IPS-20b (cell line): ENCODE measurements around the gene SMIM38.

Source experiments
- H3K27ac ChIP-seq: one replicate; pipeline ENCODE4 v1.5.1; 2013; ENCODE audit warnings: low read length
- H3K27me3 ChIP-seq: 2 replicates; pipeline ENCODE4 v1.6.1; 2013; ENCODE audit warnings: mild to moderate bottlenecking, low read length, inconsistent platforms; ENCODE audit not compliant: insufficient read depth
- H3K36me3 ChIP-seq: 2 replicates; pipeline ENCODE4 v1.6.1; 2013; ENCODE audit warnings: low read depth, mild to moderate bottlenecking, inconsistent platforms, low read length, moderate library complexity; ENCODE audit not compliant: insufficient read depth
- H3K4me1 ChIP-seq: 2 replicates; pipeline ENCODE4 v1.6.1; 2013; ENCODE audit warnings: mild to moderate bottlenecking, control low read depth, inconsistent platforms, low read length, moderate library complexity; ENCODE audit not compliant: insufficient read depth
- H3K4me3 ChIP-seq: 2 replicates; pipeline ENCODE4 v1.5.1; 2013; ENCODE audit warnings: mild to moderate bottlenecking, low read length, inconsistent platforms
- H3K9ac ChIP-seq: 2 replicates; pipeline ENCODE4 v1.6.1; 2013; ENCODE audit warnings: low read depth, mild to moderate bottlenecking, inconsistent platforms, low read length, moderate library complexity
- H3K9me3 ChIP-seq: 2 replicates; pipeline ENCODE4 v1.6.1; 2013; ENCODE audit warnings: mild to moderate bottlenecking, low read depth, low read length, inconsistent platforms; ENCODE audit not compliant: insufficient read depth

Gene SMIM38

GRCh38 chr11:69156235-69156639, 502 bp downstream of the SMIM38 start:
- H3K9me3 ChIP-seq: no peaks in the 10 kb centered on the region
- no peaks in the 10 kb centered on the region for H3K36me3 ChIP-seq
- no peak overlapping the region for H3K27ac ChIP-seq
- no peak overlapping the region for H3K9ac ChIP-seq
- no peak overlapping the region for H3K4me3 ChIP-seq
- H3K4me1 ChIP-seq: peaks cover 9% of the 10 kb centered on the region; the same call in 1 of the 2 replicates
- peaks cover 4% of the 10 kb centered on the region for H3K27me3 ChIP-seq

DNA sequence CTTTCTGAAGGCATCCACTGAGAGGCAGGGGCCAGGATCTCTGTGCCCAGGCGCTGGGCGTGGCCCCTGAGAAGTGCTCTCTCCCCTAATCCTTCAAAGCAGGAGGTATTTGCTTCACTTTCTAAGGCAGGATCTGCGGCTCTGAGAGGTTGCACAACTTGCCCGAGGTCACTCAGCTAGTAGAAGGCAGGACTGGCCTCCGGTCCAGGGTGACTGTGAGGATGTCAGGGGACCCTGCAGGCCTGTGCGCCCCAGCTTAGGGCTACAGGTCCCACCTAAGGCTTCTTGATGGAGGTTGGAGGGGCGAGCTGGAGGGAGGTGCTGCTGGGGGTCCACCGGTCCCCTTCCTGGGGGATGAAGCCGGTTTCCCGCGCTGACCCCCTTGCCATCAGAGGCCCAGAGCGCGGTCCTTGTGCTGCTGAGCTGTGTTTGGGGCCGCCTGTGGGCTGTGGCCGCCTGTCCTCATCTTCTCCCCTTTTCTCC, 979 bp downstream of the SMIM38 start:
- Histone ChIP-seq H3K27me3 (peaks cover 4% of the 10 kb centered on the region), H3K4me1 (peaks cover 9% of the 10 kb centered on the region; the same call in 1 of the 2 replicates), H3K27ac (no peak overlapping the region), H3K4me3 (no peak overlapping the region), H3K9me3 (no peaks in the 10 kb centered on the region), H3K9ac (no peak overlapping the region), H3K36me3 (no peaks in the 10 kb centered on the region)

DNA sequence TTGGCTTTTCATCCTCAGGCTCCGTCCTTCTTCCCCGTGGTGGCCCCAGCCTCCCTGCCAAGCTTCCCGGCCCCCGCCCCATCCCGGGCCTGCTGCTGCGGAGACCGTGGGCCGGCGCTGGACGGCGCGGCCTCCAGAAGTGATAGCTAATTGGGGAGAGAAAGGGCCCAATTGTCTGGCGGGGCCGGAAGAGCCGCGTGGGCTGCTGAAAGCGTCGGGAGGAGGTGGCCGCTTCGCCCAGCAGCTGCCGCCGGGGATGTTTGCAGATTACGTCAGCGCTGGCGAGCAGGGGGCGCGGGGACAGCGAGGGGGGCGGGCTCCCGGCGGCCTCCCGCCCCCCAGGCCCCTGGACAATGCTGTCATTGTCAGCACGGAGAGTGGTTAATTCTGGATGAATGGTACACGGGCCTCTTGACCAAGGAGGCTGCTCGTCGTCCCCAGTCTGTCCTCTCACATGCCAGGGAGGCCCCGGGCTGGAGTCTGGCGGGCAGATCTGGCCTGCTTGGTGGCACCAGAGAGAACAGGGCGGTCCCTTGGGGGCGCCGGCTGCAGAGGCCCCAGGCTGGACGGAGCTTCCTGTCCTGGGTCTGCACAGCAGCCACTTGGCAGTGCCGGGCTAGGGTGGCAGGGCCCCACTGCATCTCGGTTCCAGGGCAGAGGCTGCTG, 1.6 kb downstream of the SMIM38 start:
- Histone ChIP-seq H3K36me3 (no peaks in the 10 kb centered on the region), H3K27me3 (peaks cover 2% of the 10 kb centered on the region), H3K9me3 (no peaks in the 10 kb centered on the region), H3K9ac (no peak overlapping the region), H3K27ac (no peak overlapping the region), H3K4me3 (no peak overlapping the region), H3K4me1 (peaks cover 5% of the 10 kb centered on the region; the same call in 1 of the 2 replicates)

DNA sequence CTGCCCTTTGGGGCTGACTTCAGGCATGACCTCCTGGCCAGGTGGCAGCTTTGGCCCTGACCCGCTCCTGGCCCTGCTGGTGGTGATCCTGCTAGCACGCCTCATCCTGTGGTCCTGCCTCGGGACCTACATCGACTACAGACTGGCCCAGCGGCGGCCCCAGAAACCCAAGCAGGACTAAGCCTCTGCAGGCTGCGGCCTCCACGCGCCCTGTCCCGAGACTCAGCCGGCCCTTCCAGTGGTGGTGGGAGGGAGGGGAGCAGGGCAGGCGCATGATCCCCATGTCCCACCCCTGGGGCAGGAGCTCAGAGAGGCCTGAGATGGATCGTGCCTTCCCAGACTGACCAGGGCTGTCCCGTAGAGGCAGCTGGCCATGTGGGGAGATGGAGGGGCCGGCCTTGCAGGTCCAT, 2.1 kb downstream of the SMIM38 start:
- H3K36me3 ChIP-seq: no peaks in the 10 kb centered on the region
- H3K4me3 ChIP-seq: no peak overlapping the region
- H3K27me3 ChIP-seq: no peaks in the 10 kb centered on the region; the same call in 1 of the 2 replicates

GRCh38 chr11:69158301-69159149, 2.8 kb downstream of the SMIM38 start:
- no peak overlapping the region for H3K4me3 ChIP-seq
- H3K36me3 ChIP-seq: no peaks in the 10 kb centered on the region
- no peaks in the 10 kb centered on the region; the same call in 1 of the 2 replicates for H3K27me3 ChIP-seq
- no peaks in the 10 kb centered on the region for H3K4me1 ChIP-seq
- H3K27ac ChIP-seq: no peak overlapping the region
- H3K9me3 ChIP-seq: no peaks in the 10 kb centered on the region
- no peak overlapping the region for H3K9ac ChIP-seq

More for the DNA sequence above, 2.1 kb downstream of the SMIM38 start:
- no peak overlapping the region for H3K27ac ChIP-seq
- H3K9me3 ChIP-seq: no peaks in the 10 kb centered on the region
- no peak overlapping the region for H3K9ac ChIP-seq
- H3K4me1 ChIP-seq: peaks cover 4% of the 10 kb centered on the region; the same call in 1 of the 2 replicates

GRCh38 chr11:69159150-69159852, 3.6 kb downstream of the SMIM38 start:
- Histone ChIP-seq H3K36me3 (no peaks in the 10 kb centered on the region), H3K4me3 (no peak overlapping the region), H3K9me3 (peaks cover 5% of the 10 kb centered on the region; the same call in 1 of the 2 replicates), H3K27ac (no peak overlapping the region), H3K9ac (no peak overlapping the region), H3K27me3 (no peaks in the 10 kb centered on the region; the same call in 1 of the 2 replicates), H3K4me1 (no peaks in the 10 kb centered on the region)

GRCh38 chr11:69160296-69161116, 4.8 kb downstream of the SMIM38 start:
- H3K36me3 ChIP-seq: no peaks in the 10 kb centered on the region

GRCh38 chr11:69161117-69161407, 5.3 kb downstream of the SMIM38 start:
- H3K4me3 ChIP-seq: no peak overlapping the region
- no peaks in the 10 kb centered on the region for H3K4me1 ChIP-seq
- no peak overlapping the region for H3K9ac ChIP-seq
- H3K9me3 ChIP-seq: peaks cover 5% of the 10 kb centered on the region; the same call in 1 of the 2 replicates
- no peaks in the 10 kb centered on the region for H3K36me3 ChIP-seq
- no peak overlapping the region for H3K27ac ChIP-seq
- H3K27me3 ChIP-seq: no peaks in the 10 kb centered on the region; the same call in 1 of the 2 replicates

More at GRCh38 chr11:69160296-69161116, 4.8 kb downstream of the SMIM38 start:
- H3K4me1 ChIP-seq: no peaks in the 10 kb centered on the region
- no peaks in the 10 kb centered on the region; the same call in 1 of the 2 replicates for H3K27me3 ChIP-seq
- H3K9me3 ChIP-seq: peaks cover 5% of the 10 kb centered on the region; the same call in 1 of the 2 replicates
- H3K9ac ChIP-seq: no peak overlapping the region
- H3K27ac ChIP-seq: no peak overlapping the region
- H3K4me3 ChIP-seq: no peak overlapping the region

GRCh38 chr11:69162505-69162904, 6.8 kb downstream of the SMIM38 start:
- Histone ChIP-seq H3K9ac (no peak overlapping the region), H3K36me3 (no peaks in the 10 kb centered on the region), H3K4me3 (no peak overlapping the region), H3K9me3 (peaks cover 5% of the 10 kb centered on the region; the same call in 1 of the 2 replicates), H3K4me1 (peaks cover 2% of the 10 kb centered on the region; the same call in 1 of the 2 replicates), H3K27me3 (no peaks in the 10 kb centered on the region; the same call in 1 of the 2 replicates), H3K27ac (no peak overlapping the region)

DNA sequence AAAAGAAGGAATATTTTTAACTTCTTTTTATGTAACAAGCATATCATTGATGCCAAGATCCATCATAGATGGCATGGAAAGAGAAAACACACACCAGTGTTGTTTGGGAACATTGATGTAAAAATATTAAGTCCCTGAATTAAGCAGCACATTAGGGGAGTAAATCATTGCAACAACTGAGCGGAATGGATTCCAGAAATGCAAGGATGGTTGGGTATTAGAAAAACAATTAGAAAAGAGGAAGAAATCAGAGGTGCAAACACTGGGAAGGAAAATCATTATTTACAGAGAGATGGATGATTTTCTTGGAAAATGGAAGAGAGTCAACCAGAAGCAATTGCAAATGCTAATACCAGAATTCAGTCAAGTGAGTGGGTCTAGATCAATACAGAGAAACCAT, 8.1 kb downstream of the SMIM38 start:
- no peak overlapping the region for H3K9ac ChIP-seq
- peaks cover 5% of the 10 kb centered on the region; the same call in 1 of the 2 replicates for H3K9me3 ChIP-seq
- no peaks in the 10 kb centered on the region for H3K36me3 ChIP-seq
- no peaks in the 10 kb centered on the region for H3K27me3 ChIP-seq
- H3K27ac ChIP-seq: no peak overlapping the region
- peaks cover 2% of the 10 kb centered on the region; the same call in 1 of the 2 replicates for H3K4me1 ChIP-seq
- no peak overlapping the region for H3K4me3 ChIP-seq
